ENCODE data around the gene STARD3NL.
"Not testable (repeated sequence)": the region's sequence is repeated elsewhere in the genome, so short reads cannot be mapped to it uniquely, and the experiment has no call there.

The STARD3NL gene

GRCh38 chr7:38270405-38270804 lies 92.4 kb downstream of the STARD3NL start:
- not testable (repeated sequence) for DNase-seq

GRCh38 chr7:38273286-38273995 lies 95.4 kb downstream of the STARD3NL start, which contains the start of gene TARP:
Gene TARP, minus strand, starts transcription at chr7:38273636.
- no peak for DNase-seq

GRCh38 chr7:38274486-38274885 lies 96.4 kb downstream of the STARD3NL start:
- DNase-seq: no peak

- peak; percentile 48 for DNase-seq
Observed at GRCh38 chr7:38274927-38275620, 97.0 kb downstream of the STARD3NL start.

- DNase-seq: peak; percentile 27
Observed at GRCh38 chr7:38276096-38276877, 98.2 kb downstream of the STARD3NL start.

GRCh38 chr7:38280000-38280399 lies 102.0 kb downstream of the STARD3NL start:
- DNase-seq: no peak
